Activated CD8-positive, alpha-beta memory T cell treated with anti-CD3 and anti-CD28 coated beads, Interleukin-2, amount 50 U/mL, for 1 hour (primary cell): ENCODE measurements around the gene SNAPC5.
"Not testable (repeated sequence)": the region's sequence is repeated elsewhere in the genome, so short reads cannot be mapped to it uniquely, and the experiment has no call there.

Experiments used
- DNase-seq: peaks from one replicate; pipeline ENCODE4 v3.0.0-alpha.2; 2020; ENCODE audit errors: extremely low read depth

Gene SNAPC5

DNA sequence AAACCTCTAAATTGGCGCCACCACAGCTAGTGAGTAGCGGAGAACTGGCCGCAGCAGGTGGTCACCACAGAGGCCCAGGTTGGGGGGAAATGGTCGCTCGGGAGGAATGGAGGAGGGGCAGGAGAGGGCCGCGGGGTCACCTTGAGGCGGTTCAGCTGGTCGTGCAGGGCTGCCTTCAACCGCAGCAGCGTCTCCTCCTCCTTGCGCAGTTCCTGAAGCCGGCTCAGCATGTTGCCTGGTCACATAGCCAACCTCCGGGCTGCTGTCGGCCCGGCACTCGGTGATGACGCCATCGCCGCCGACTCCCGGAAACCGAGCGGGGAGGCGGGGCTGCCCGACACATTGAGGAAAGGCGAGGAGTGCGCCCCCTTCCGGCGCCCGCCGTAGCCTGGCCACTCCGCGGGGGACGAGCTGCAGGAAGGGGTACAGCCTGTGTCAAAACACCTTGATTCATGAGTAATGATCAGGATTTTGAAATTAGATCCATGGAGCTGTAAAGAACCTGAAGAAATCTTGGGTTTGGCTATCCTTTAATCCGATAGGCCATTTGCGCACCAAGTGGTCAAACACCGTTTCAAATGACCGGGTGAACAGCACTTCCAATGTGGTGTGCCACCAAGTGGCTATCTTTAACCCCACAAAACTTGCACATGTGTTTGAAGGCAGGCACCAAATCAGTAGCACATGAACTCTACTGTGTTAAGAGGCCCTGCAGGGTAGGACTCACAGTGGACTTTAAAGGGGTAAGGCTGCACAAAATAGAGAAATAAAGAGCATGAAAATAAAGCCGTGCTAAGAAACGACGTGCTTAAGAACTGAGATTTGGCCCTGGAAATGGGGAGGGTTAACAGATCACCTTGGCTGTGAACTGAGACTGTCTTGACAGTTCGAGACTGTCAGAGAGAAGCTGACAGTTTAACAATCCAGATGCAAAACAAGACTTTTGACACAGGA, at the start of gene SNAPC5:
Gene SNAPC5 (minus strand): TSS at position 261 of the 954 bp plus-strand sequence. CDS start 31 bp downstream, at position 230.
- DNase-seq, result peak; percentile 85

GRCh38 chr15:66545255-66545654, 47.7 kb upstream of the SNAPC5 start:
- no peak for DNase-seq

DNA sequence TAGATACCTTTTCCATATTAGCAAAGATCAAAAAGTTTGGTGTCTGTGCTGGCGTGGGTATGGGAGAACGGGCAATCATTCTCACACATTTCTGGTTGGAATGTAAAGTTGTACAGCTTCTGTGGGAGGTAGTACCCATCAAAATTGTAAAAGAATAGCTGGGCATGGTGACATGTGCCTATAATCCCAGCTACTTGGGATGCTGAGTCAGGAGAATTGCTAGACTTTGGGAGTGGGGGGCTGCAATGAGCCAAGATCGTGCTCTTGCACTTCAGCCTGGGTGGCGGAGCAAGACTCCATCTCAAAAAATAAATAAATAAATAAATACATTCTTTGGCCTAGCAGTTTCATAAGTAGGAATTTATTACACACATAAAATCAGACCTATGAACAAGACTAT, 45.3 kb upstream of the SNAPC5 start:
- no peak for DNase-seq

DNA sequence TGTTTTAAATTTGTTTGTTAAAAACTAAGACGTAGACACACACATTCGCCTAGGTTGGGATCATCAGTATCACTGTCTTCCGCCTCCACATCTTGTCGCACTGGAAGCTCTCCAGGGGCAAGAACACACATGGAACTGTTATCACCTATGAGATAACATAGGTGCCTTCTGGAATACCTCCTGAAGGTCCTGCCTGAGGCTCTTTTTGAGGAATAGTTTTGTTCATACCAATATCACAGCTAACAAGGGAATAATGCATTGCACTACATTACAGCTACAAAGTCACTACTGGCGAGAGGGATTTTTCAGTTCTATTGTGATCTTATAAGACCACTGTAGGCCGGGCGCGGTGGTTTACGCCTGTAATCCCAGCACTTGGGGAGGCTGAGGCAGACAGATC, 37.5 kb upstream of the SNAPC5 start:
- DNase-seq, result no peak

DNA sequence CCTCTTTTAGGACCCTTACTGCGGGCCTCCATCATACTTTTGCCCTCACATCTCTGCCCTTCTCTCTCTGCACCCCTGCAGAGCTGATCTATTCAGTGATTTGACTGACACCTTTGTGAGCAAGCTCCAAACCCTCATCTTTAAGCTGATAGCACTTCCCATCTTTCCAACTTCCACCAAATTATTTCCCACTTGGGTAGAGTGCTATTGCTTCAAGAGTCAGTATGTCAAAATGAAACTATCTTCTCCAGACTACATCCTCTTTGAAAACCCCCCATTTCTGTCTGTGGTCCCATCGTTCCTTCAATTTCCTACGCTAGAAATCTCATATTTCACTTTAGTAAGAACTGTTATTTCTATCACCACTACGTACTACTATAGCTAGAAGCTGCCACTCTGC, 27.3 kb upstream of the SNAPC5 start:
- DNase-seq, result no peak

DNA sequence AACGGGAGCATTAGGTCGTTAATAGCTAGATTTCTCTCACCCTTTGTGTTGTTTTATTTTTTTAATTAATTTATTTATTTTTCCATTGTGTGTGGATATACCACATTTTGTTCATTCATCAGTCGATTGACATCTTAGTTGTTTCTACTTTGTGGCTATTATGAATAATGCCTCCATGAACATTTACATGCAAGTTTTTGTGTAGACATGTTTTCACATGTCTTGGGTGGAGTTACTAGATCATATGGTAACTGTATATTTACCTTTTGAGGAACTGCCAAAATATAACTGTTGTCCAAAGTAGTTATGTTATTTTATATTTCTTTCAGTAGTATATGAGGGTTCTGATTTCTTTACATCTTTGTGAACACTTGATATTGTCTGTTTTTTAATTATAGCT, 26.4 kb upstream of the SNAPC5 start:
- DNase-seq, result no peak

- no peak for DNase-seq
Measured at GRCh38 chr15:66515901-66516322, 18.4 kb upstream of the SNAPC5 start.

DNA sequence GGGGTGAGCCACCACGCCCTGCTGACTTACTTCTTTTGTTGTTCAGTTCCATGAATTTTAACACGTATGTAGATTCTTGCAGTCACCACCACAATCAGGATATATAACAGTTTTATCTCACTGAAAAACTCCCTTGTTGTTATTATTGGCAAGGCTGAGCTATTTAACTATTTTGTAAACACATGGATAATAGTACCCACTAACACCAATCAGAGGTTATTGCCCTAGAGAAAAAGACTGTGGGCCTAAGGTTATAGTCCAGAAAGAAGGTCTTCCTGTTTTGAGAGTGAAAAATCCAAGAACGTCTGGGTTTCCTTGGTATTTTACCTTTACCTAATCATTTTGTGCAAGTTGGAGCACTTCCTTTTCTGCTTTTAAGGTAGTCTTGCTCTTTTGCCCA, 17.0 kb upstream of the SNAPC5 start:
- no peak for DNase-seq

GRCh38 chr15:66508293-66508883, 10.8 kb upstream of the SNAPC5 start:
- DNase-seq, result no peak

DNA sequence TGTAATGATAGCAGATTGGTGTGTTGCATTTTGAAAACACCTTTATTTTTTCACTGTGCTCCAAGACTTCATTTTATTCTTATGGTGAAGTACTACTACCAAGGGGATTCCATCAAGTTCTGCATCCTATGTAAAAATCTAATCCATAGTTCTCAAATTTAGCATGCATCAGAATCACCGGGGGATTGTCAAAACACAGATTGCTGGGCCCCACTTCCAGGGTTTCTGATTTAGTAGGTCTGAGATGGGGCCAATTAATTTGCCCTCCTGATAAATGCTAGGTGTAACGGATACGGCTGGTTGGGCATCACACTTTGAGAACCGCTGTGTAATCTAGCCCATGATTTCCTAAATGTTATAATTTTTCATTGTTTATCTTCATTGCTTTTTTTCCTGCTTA, 8.3 kb upstream of the SNAPC5 start:
- no peak for DNase-seq

DNA sequence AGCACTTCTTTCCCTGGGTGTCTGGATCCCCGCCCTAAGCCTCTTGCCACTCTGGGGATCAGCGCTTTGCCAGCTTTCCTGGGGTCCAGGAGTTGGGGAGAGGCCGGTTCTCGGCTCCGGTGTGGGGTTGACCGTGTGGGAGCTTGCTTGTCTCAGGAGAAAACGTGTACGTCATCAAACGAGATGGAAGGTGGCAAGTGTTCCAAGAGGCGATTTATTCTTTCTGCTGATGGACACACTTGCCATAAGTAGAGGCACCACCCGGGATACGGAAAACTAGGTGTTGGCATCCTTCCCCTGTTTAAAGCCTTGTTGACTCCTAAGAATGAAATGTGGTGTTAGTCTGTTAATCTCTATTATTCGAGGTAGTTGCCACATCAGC, 7.9 kb upstream of the SNAPC5 start:
- DNase-seq, result no peak

GRCh38 chr15:66504563-66505429, 7.2 kb upstream of the SNAPC5 start, which contains the start of the genes RPL4 and ZWILCH:
RPL4 (minus strand) TSS chr15:66504855; CDS start chr15:66504790, 65 bp downstream.
ZWILCH (plus strand) TSS chr15:66505326; CDS start chr15:66505339, 13 bp downstream.
- peak; percentile 46 for DNase-seq

GRCh38 chr15:66503780-66504562, 6.4 kb upstream of the SNAPC5 start:
- no peak for DNase-seq

GRCh38 chr15:66503041-66503648, 5.6 kb upstream of the SNAPC5 start:
- DNase-seq, result not testable (repeated sequence)

DNA sequence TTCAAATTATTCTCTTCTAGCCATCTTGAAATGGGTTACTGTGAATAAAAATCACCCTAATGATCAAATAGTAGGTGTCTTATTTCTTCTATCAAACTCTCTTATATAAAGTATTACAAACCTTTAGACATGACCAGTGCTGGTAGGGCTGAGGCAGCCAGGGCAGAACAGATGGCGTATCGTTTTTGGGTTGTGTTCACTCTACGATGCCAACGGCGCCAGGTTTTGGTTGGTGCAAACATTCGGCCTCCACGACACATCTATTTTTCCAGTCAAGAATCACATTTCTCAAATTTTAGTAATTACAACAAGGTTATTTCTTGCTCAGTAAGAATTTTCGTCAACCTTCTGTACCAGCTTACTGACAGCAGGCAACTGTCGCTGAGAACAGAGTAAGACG, 4.9 kb upstream of the SNAPC5 start:
- no peak for DNase-seq

GRCh38 chr15:66500346-66500745, 2.8 kb upstream of the SNAPC5 start:
- not testable (repeated sequence) for DNase-seq

DNA sequence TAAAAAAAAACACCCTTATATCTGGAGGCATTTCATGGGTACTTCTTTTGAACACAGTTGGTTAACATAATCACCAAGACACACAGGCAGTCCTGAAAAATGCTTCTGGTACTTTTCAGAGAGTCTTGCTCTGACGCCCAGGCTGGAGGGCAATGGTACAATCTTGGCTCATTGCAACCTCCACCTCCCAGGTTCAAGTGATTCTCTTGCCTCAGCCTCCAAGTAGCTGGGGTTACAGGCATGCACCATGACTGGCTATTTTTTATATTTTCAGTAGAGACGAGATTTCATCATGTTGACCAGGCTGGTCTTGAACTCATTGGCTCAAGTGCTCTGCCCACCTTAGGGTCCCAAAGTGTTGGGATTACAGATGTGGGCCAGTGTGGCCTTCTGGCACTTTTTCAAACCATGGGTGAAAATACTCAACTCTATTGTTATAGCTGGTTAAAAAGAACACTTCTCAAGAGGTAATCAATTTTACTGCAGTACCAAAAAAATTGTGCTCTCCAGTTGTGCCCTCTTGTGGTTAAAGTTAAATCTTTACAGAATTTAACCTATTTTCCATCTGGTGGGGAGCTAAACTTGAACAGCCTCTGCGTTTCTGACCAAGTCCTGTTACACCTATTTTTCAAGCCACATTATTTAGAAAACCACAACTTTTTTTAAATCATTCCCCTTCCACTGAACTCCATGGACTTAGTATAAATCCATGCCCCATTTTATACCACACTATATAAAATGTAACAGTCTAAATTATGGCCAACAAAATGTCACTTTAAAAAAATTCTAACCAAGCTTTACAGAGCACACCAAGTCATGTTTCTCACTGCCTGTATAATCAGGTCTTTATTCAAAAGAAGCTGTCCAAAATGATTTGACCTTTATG, 1.2 kb upstream of the SNAPC5 start:
- DNase-seq, result no peak

DNA sequence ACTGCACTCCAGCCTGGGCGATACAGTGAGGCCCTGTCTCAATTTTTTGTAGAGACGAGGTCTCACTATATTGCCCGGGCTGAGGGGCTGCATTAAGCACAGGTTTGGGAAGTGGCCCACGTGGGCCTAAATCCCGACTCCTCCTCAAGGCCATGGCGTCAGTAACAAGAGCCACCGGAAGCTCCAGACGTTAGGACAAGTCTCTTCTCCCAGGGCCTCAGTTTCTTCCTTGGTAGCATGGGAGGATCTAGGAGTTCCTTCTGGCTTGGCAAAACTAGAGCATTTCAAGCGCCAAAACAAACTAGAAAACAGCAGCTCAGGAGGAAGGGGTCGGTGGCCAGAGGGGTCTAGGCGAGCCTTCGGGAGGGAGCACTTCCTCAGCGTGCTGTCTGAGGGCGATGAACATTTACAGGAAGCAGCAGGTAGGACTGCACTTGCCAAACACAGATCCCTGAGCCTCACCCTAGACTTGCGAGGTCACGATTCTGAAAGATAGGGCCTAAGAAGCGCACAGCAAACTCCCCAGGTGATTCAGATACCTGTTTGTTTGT, 536 bp downstream of the SNAPC5 start:
- no peak for DNase-seq

- no peak for DNase-seq
Measured at GRCh38 chr15:66494262-66494661, 3.3 kb downstream of the SNAPC5 start.
